Peyer's patch (tissue), 4 donors: Measurements from ENCODE around the gene DHRS1. TPM values are rescaled to one million over a fixed set of nuclear protein-coding genes. Genes with fewer than 3 reads are reported as not detected.

Experiments
- DNase-seq, 3 donors: peaks; one replicate each; pipeline ENCODE4 v3.0.0-alpha.2; 2017 to 2019
- H3K27ac ChIP-seq, 4 donors: fragments of 200-600 bp; sonication (generic); one replicate each; pipeline ENCODE4 v1.5.1; 2016 to 2019
- H3K27me3 ChIP-seq, 2 donors: fragments of 200-600 bp; sonication (generic); one replicate each; pipeline ENCODE4 v1.5.1; 2019
- H3K36me3 ChIP-seq, 3 donors: fragments of 200-600 bp; sonication (generic); one replicate each; pipeline ENCODE4 v1.5.1; 2016 to 2019
- H3K4me1 ChIP-seq, 4 donors: fragments of 200-600 bp; sonication (generic); one replicate each; pipeline ENCODE4 v1.5.1; 2016 to 2019
- H3K4me3 ChIP-seq, 4 donors: fragments of 200-600 bp; sonication (generic); 1 replicate in 3 of 4; 2 replicates in 1 of 4; pipeline ENCODE4 v1.5.1; 2016 to 2019; ENCODE audit warnings: mild to moderate bottlenecking in 1 of 4
- H3K9me3 ChIP-seq, 4 donors: fragments of 200-600 bp; sonication (generic); one replicate each; pipeline ENCODE4 v1.5.1; 2016 to 2019; ENCODE audit warnings: mild to moderate bottlenecking in 1 of 4
- POLR2A ChIP-seq, 2 donors: fragments of 450-650 bp; IDR thresholded peaks; one replicate each; pipeline ENCODE4 v1.5.1; 2017; ENCODE audit warnings: antibody characterized with exemption in 2 of 2, mild to moderate bottlenecking in 2 of 2, moderate library complexity in 2 of 2
- total RNA-seq, 4 donors: library from RNA; depleted of rRNA; stranded (reverse); fragments of >200 nt; gene quantifications; one replicate each; pipeline ENCODE4 v1.1.0, GENCODE V29; 2016
- TF ChIP-seq, protein P1 (sequence below), 6 experiments: fragments of 450-650 bp in 4 of 6; fragments of 200-600 bp in 2 of 6; sonication (generic) in 1 of 6; IDR thresholded peaks; one replicate each; pipeline ENCODE4 v1.5.1; 2017 to 2019; ENCODE audit warnings: antibody characterized with exemption in 6 of 6, mild to moderate bottlenecking in 3 of 6, moderate library complexity in 1 of 6

Gene DHRS1
- total RNA-seq, 4 donors from 2014 or later = 51.2 to 130 (median 67.1) TPM

DNA sequence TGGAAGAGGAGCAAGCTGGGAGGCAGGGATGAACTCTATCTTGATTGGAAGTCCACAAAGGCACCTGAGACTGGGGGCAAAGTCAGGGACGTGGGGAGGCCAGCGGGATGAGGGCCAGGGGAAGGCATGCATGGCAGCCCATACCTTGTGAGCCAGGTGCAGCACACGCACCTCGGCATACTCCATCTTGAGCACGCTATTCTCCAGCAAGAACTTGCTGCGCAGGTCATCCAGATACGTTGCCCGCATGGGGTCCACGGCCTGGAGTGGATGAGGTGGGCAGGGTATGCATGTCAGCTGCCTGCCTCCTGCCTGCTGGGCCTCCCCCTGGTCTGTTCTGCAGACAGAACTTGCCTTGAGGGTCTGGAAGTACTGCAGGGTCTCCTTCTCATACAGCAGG, 32.1 kb downstream of the DHRS1 start:
- H3K27me3 ChIP-seq = no peaks in the 10 kb centered on the region
- H3K27ac ChIP-seq = no peak overlapping the region
- H3K4me3 ChIP-seq = no peak overlapping the region
- peaks cover 0 to 9% (median 5%) of the 10 kb centered on the region in 4 donors for H3K4me1 ChIP-seq
- no peak for DNase-seq
- H3K9me3 ChIP-seq = no peaks in the 10 kb centered on the region
- TF ChIP-seq, protein P1, sequence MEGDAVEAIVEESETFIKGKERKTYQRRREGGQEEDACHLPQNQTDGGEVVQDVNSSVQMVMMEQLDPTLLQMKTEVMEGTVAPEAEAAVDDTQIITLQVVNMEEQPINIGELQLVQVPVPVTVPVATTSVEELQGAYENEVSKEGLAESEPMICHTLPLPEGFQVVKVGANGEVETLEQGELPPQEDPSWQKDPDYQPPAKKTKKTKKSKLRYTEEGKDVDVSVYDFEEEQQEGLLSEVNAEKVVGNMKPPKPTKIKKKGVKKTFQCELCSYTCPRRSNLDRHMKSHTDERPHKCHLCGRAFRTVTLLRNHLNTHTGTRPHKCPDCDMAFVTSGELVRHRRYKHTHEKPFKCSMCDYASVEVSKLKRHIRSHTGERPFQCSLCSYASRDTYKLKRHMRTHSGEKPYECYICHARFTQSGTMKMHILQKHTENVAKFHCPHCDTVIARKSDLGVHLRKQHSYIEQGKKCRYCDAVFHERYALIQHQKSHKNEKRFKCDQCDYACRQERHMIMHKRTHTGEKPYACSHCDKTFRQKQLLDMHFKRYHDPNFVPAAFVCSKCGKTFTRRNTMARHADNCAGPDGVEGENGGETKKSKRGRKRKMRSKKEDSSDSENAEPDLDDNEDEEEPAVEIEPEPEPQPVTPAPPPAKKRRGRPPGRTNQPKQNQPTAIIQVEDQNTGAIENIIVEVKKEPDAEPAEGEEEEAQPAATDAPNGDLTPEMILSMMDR (IDR thresholded peaks at IDR 0.05) = no peak
- TF ChIP-seq POLR2A (IDR thresholded peaks at IDR 0.05) = no peak
- peaks cover 0 to 39% (median 0%) of the 10 kb centered on the region in 3 donors for H3K36me3 ChIP-seq

DNA sequence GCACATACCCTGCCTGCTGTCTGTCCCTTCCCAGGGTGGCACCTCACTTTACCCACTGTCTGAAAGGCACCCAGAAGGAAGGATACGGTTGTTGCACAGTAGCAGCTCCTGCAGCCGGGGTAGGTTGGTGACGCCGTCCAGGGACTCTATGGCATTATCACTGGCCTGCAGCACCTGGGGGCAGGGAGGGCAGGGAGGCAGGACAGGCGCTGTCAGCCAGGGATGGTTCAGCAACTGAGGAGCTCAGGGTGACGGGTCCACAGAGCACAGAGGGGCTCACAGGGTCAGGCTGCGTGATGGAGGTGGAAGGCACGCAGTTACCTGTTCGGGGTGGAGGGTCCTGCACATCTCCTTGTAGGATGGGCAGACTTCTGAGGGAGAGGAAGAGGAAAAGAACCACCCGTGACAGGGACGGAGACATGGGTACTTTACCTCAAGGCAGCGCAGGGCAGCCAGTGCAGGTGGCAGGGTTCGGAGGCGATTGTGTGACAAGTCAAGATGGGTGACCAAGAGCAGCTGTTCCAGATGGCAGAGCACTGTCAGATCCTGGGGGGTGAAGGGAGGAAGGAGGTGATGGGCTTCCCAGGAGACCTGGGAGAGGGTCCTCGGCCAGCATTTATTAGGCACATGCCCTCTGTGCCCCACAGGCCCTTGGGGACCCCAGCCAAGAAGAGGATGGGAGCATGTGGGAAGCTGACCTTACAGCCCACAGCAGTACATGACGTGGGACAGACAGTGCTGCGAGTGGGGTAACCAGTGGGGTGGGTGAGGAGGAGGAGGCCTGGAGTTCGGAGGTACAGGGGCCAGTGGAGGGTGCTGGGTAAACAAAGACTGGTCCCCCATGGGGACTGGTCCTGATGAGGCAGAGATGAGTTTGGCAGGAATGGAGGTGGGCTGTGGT, 33.0 kb downstream of the DHRS1 start:
- no peak for DNase-seq

DNA sequence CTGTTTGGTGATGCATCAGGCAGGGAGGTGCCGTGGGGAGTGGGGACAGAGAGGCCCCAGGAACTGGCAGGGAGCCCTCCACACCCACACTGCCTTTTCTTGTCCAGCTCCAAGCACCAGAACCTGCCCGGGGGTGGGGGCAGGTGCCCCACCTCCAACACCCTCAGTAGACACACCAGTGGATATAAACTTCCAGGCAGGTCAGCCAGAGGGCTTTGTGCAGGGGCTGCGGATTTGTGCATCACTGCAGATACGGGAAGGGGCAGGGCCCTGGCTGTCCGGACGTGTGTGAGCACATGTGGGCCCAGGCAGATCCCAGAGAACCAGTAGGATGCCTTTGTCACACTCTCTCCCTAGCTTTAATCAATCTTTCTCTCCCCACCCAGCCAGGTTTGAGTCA, 35.3 kb downstream of the DHRS1 start:
- no peak for TF ChIP-seq POLR2A (IDR thresholded peaks at IDR 0.05)
- TF ChIP-seq, protein P1 (IDR thresholded peaks at IDR 0.05) = no peak
- DNase-seq = no peak
- Histone ChIP-seq H3K4me1 (no peaks in the 10 kb centered on the region), H3K27me3 (no peaks in the 10 kb centered on the region), H3K36me3 (peaks cover 0 to 35% (median 0%) of the 10 kb centered on the region in 3 donors), H3K27ac (no peak overlapping the region), H3K9me3 (no peaks in the 10 kb centered on the region), H3K4me3 (no peak overlapping the region)

More for the DNA sequence above, 33.0 kb downstream of the DHRS1 start:
- H3K27ac ChIP-seq = no peak overlapping the region
- H3K4me1 ChIP-seq = peaks cover 0 to 5% (median 2%) of the 10 kb centered on the region in 4 donors
- no peaks in the 10 kb centered on the region for H3K9me3 ChIP-seq
- peaks cover 0 to 39% (median 0%) of the 10 kb centered on the region in 3 donors for H3K36me3 ChIP-seq
- no peak overlapping the region for H3K4me3 ChIP-seq
- H3K27me3 ChIP-seq = no peaks in the 10 kb centered on the region
- TF ChIP-seq, protein P1 (IDR thresholded peaks at IDR 0.05) = no peak
- no peak for TF ChIP-seq POLR2A (IDR thresholded peaks at IDR 0.05)

DNA sequence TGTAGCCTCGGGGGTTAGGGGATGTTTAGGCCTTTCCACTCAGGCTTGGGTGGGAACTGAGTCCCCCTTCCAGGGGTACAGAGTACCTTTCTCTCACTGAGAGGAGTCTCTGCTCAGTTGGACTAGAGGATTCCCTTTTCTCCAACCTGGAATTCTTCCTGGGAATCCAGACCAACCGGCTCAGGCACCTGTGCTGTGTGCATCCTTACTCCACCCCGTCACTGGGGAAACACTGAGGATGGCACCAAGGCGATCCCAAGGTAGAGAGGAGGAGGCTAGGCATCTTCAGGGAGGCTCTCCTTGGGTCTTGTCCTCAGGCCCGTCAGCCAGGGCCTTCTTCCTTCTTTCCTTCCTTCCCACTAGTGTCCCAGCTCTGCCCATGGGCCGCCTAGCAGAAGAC, 35.7 kb downstream of the DHRS1 start:
- H3K27me3 ChIP-seq = no peaks in the 10 kb centered on the region
- no peaks in the 10 kb centered on the region for H3K4me1 ChIP-seq
- no peak overlapping the region for H3K4me3 ChIP-seq
- H3K36me3 ChIP-seq = peaks cover 0 to 32% (median 0%) of the 10 kb centered on the region in 3 donors
- TF ChIP-seq POLR2A (IDR thresholded peaks at IDR 0.05) = no peak
- TF ChIP-seq, protein P1 (IDR thresholded peaks at IDR 0.05) = no peak
- no peak overlapping the region for H3K27ac ChIP-seq
- no peaks in the 10 kb centered on the region for H3K9me3 ChIP-seq
- peak in 1 of 3 donors; percentile 25 for DNase-seq

DNA sequence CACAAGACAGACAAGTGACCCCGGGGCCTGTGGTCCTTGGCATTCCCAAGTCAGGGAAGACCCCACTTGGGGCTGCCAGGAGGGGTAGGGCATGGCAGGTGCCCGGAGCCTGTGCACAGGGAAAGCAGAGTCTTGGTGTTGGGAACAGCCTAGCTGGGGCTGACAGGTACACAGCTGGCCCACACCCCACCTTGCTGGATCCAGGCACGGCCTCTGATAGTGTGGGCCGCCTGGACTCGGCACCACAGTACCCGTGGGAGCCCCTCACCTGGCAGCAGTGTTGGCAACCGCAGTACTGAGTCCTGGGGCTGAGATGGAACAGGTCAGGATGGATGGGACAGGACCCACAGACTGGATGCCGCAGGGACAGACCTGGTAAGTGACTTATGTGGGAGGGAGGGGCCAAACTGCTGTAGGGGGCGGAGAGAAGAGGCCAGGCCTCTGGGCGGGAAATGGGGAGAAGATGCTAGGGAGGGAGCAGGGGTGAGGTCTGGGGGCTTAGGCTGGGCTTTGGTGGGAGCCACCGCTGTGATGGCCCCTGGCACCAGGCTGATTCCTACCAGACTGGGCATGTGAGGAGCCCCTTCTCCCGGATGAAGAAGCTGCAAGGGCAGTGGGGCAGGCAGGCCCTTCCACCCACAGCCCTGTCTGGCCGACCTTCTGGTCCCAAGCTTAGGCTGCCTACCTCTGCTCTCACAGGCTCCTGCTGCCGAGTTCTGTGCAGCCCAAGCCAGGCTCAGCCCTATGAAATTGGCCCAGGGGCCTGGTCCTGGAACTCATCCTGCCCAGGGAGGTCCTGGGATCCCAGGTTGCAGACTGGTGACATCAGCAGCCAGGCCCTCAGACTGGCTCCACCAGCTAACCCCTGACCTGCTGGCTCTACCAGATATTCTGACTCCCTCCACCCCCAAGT, 36.5 kb downstream of the DHRS1 start, which contains the start of gene TGM1:
Gene TGM1, minus strand, starts transcription at position 357 of the 913 bp plus-strand sequence. CDS start 825 bp downstream, outside the sequence.
- Histone ChIP-seq H3K9me3 (no peaks in the 10 kb centered on the region), H3K36me3 (peaks cover 0 to 34% (median 0%) of the 10 kb centered on the region in 3 donors), H3K27ac (no peak within 1 kb of the TSS), H3K27me3 (no peaks in the 10 kb centered on the region), H3K4me3 (no peak within 1 kb of the TSS), H3K4me1 (no peaks in the 10 kb centered on the region)
- TF ChIP-seq, protein P1 (IDR thresholded peaks at IDR 0.05) = no peak
- no peak for TF ChIP-seq POLR2A (IDR thresholded peaks at IDR 0.05)
- DNase-seq = no peak
